ENCODE measurements around the gene SNAP29. TPM values are rescaled to one million over a fixed set of nuclear protein-coding genes. Genes with fewer than 3 reads are reported as not detected.
"Not testable (repeated sequence)": the region's sequence is repeated elsewhere in the genome, so short reads cannot be mapped to it uniquely, and the experiment has no call there.

Gene SNAP29
- total and polyA plus RNA-seq, 8 donors: 8.8 to 24.0 (median 15.6) TPM

DNA sequence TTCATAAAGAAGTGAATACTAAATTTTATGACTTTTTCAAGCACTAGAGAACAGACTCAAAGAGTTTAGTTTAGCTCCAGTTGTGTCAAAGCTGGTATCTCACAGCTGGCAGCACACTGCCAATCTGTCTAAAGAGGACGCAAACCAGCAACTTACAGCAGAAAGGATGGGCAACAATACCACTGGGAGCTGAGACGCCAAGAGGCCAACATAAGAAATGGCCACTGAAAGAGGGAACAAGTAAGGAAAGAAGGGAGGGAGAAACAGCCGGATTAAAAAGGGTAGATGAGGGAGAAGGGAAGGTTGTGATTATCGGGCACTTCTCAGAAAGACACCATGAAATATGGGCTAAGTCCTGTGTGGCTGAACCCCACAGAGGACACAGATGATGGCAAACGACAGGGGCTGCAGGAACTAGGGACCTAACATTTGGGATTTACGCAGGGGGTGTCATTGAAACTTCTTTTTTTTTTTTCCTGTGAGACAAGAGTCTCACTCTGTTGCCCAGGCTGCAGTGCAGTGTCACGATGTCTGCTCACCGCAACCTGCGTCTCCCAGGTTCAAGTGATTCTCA is 43.2 kb upstream of the SNAP29 start:
- Histone ChIP-seq H3K4me3 (no peak overlapping the region), H3K36me3 (peaks cover 45 to 100% (median 99%) of the 10 kb centered on the region in 4 donors), H3K4me1 (no peaks in the 10 kb centered on the region), H3K27ac (no peak overlapping the region), H3K9me3 (no peaks in the 10 kb centered on the region), H3K27me3 (no peaks in the 10 kb centered on the region)
- intact Hi-C loops (cut with DNase I; ENCODE audit: low total_unique reads): no loop called here
- DNase-seq: no peak
- WGBS, 5 donors: 94 to 96% (median 95%) methylated on average over 9 of the region's 9 CpGs
- TF ChIP-seq EP300 (IDR thresholded peaks at IDR 0.05) (no peak), POLR2A (IDR thresholded peaks at IDR 0.05) (no peak), POLR2AphosphoS5 (IDR thresholded peaks at IDR 0.05) (no peak)
- TF ChIP-seq, protein P1, sequence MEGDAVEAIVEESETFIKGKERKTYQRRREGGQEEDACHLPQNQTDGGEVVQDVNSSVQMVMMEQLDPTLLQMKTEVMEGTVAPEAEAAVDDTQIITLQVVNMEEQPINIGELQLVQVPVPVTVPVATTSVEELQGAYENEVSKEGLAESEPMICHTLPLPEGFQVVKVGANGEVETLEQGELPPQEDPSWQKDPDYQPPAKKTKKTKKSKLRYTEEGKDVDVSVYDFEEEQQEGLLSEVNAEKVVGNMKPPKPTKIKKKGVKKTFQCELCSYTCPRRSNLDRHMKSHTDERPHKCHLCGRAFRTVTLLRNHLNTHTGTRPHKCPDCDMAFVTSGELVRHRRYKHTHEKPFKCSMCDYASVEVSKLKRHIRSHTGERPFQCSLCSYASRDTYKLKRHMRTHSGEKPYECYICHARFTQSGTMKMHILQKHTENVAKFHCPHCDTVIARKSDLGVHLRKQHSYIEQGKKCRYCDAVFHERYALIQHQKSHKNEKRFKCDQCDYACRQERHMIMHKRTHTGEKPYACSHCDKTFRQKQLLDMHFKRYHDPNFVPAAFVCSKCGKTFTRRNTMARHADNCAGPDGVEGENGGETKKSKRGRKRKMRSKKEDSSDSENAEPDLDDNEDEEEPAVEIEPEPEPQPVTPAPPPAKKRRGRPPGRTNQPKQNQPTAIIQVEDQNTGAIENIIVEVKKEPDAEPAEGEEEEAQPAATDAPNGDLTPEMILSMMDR (IDR thresholded peaks at IDR 0.05): no peak

DNA sequence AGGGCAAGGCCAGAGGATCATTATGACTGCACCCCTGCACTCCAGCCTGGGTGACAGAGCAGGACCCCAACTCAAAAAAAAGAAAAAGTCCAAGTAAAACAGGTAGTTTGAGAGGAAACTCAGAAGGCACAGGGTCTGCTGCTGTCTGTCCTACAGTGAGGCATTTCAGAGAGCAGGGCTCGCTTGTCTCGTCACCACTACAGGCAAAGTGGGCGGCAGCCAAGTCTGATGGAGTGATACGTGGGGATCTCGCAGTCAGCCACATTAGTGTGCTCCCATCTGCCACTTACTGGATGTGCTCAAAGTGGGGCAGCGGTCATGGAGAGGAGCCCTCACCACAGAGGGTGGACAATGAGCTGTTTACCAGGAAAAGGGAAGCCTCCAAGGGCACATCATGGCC is 42.2 kb upstream of the SNAP29 start:
- Histone ChIP-seq H3K36me3 (peaks cover 48 to 100% (median 99%) of the 10 kb centered on the region in 4 donors), H3K27ac (no peak overlapping the region), H3K4me1 (no peaks in the 10 kb centered on the region), H3K9me3 (no peaks in the 10 kb centered on the region), H3K27me3 (no peaks in the 10 kb centered on the region), H3K4me3 (no peak overlapping the region)
- no peak for TF ChIP-seq EP300 (IDR thresholded peaks at IDR 0.05)
- TF ChIP-seq, protein P1 (IDR thresholded peaks at IDR 0.05): no peak
- TF ChIP-seq POLR2A (IDR thresholded peaks at IDR 0.05): no peak
- TF ChIP-seq POLR2AphosphoS5 (IDR thresholded peaks at IDR 0.05): no peak
- 95 to 99% (median 97%) methylated on average over 6 of the region's 6 CpGs for WGBS, 5 donors
- no peak for DNase-seq
- intact Hi-C loops (cut with DNase I; ENCODE audit: low total_unique reads): no loop called here

DNA sequence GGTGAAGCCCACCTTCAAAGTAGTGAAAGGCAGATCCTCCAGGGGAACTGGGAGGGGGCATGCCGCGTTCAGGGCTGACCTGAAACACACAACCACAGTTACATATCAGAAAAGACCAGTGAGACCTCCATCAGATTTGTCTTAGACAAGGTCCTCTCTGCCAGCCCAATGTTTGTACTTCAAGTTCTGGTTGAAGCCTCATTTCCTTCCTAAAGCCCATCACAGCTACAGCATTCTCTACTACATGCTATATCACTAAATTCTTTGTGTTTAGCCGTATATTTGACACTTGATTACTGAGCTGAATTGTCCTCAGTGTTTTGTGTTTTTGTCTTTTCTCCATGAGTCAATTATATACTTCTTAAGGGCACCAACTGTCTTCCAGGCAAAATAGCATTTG is 40.3 kb upstream of the SNAP29 start:
- no peak for DNase-seq
- TF ChIP-seq, protein P1 (IDR thresholded peaks at IDR 0.05): no peak
- TF ChIP-seq POLR2AphosphoS5 (IDR thresholded peaks at IDR 0.05) (no peak), POLR2A (IDR thresholded peaks at IDR 0.05) (no peak), EP300 (IDR thresholded peaks at IDR 0.05) (no peak)
- Histone ChIP-seq H3K36me3 (peaks cover 51 to 100% (median 99%) of the 10 kb centered on the region in 4 donors), H3K4me1 (no peaks in the 10 kb centered on the region), H3K27ac (no peak overlapping the region), H3K27me3 (no peaks in the 10 kb centered on the region), H3K9me3 (no peaks in the 10 kb centered on the region), H3K4me3 (no peak overlapping the region)
- intact Hi-C loops (cut with DNase I; ENCODE audit: low total_unique reads): no loop called here
- 86 to 96% (median 90%) methylated on average over 3 of the region's 3 CpGs for WGBS, 5 donors

GRCh38 chr22:20819471-20819870 is 39.3 kb upstream of the SNAP29 start:
- H3K9me3 ChIP-seq: no peaks in the 10 kb centered on the region

GRCh38 chr22:20821717-20822239 is 37.0 kb upstream of the SNAP29 start:
- peaks cover 33 to 94% (median 86%) of the 10 kb centered on the region in 4 donors for H3K36me3 ChIP-seq
- H3K9me3 ChIP-seq; H3K4me3 ChIP-seq; H3K4me1 ChIP-seq; H3K27ac ChIP-seq; H3K27me3 ChIP-seq; DNase-seq; intact Hi-C loops (cut with DNase I; ENCODE audit: low total_unique reads): not testable (repeated sequence)
- WGBS, 5 donors: 95 to 99% (median 97%) methylated on average over 8 of the region's 8 CpGs

More at GRCh38 chr22:20819471-20819870, 39.3 kb upstream of the SNAP29 start:
- Histone ChIP-seq H3K27ac (no peak overlapping the region), H3K27me3 (no peaks in the 10 kb centered on the region), H3K4me1 (no peaks in the 10 kb centered on the region), H3K4me3 (no peak overlapping the region), H3K36me3 (peaks cover 45 to 100% (median 99%) of the 10 kb centered on the region in 4 donors)
- no peak for DNase-seq
- 96 to 98% (median 97%) methylated on average over 9 of the region's 9 CpGs for WGBS, 5 donors
- TF ChIP-seq POLR2AphosphoS5 (IDR thresholded peaks at IDR 0.05): no peak
- TF ChIP-seq EP300 (IDR thresholded peaks at IDR 0.05): no peak
- TF ChIP-seq POLR2A (IDR thresholded peaks at IDR 0.05): no peak
- TF ChIP-seq, protein P1 (IDR thresholded peaks at IDR 0.05): no peak
- intact Hi-C loops (cut with DNase I; ENCODE audit: low total_unique reads): no loop called here

Measured in stomach (tissue), 9 donors.